RWPE1 (cell line): ENCODE results near the gene ADIPOR2.

ENCODE experiments used
- CTCF ChIA-PET: fragments of 350-600 bp; sonication (Branson Sonifier 250); formaldehyde crosslinking; extraction: SDS; loops from one replicate; lab custom pipeline; 2021; lab: Yijun Ruan, JAX
- POLR2A ChIA-PET: fragments of 400-600 bp; formaldehyde crosslinking; extraction: SDS; loops from one replicate; lab custom pipeline; 2020; ENCODE audit warnings: antibody characterized with exemption; ENCODE audit not compliant: low non-redundant PET; lab: Yijun Ruan, JAX
- DNase-seq: peaks from one replicate; pipeline ENCODE4 v3.0.0; 2012; ENCODE audit warnings: low spot score
- H3K27ac ChIP-seq: fragments of 450-650 bp; 2 replicates; pipeline ENCODE4 v1.5.1; 2017
- TF ChIP-seq, protein P1 (sequence below): fragments of 450-650 bp; conservative IDR thresholded peaks from 2 replicates; pipeline ENCODE4 v1.5.1; 2017; ENCODE audit warnings: low read depth, mild to moderate bottlenecking

The ADIPOR2 gene

DNA sequence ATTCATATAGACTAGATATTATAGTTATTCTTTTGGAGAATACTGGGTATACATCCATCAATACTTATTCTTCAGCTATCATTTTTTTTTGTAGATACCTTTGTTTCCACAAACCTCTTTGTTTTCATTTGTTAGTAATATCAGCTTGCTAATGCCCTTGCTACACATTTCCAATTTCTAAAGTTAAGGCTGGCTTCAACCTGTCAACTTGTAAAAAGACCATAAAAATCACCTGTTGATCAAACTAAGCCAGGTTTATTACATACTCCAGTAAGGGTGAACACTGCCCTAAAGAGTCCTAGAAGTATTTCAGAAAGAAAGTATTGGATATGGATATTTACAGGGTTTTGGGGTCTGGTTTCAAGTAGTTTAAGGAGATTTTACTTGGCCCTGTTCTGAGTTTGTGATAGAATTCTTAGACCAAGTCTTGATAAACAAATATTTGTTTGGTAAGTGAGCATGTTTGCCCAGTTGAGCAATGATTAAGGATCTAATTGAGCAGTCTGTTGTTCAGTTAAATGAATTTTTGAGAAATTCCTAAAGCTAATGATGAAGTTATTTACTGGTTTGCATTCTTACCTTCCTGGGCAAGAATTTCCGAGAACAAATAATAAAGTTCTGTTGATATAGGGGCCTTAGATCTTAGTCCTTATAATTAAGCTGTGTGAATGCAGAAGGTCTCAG, 76.7 kb downstream of the ADIPOR2 start:
- no peak for DNase-seq
- ChIA-PET POLR2A (no interaction called here), CTCF (interaction anchor here (0.6 to 1.1 kb wide), 2 partner anchors 9 to 138 kb away, joined by 3 to 6 read pairs; partner anchors contain the start of gene WNT5B)
- no peak overlapping the region for H3K27ac ChIP-seq
- TF ChIP-seq, protein P1, sequence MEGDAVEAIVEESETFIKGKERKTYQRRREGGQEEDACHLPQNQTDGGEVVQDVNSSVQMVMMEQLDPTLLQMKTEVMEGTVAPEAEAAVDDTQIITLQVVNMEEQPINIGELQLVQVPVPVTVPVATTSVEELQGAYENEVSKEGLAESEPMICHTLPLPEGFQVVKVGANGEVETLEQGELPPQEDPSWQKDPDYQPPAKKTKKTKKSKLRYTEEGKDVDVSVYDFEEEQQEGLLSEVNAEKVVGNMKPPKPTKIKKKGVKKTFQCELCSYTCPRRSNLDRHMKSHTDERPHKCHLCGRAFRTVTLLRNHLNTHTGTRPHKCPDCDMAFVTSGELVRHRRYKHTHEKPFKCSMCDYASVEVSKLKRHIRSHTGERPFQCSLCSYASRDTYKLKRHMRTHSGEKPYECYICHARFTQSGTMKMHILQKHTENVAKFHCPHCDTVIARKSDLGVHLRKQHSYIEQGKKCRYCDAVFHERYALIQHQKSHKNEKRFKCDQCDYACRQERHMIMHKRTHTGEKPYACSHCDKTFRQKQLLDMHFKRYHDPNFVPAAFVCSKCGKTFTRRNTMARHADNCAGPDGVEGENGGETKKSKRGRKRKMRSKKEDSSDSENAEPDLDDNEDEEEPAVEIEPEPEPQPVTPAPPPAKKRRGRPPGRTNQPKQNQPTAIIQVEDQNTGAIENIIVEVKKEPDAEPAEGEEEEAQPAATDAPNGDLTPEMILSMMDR = no peak

DNA sequence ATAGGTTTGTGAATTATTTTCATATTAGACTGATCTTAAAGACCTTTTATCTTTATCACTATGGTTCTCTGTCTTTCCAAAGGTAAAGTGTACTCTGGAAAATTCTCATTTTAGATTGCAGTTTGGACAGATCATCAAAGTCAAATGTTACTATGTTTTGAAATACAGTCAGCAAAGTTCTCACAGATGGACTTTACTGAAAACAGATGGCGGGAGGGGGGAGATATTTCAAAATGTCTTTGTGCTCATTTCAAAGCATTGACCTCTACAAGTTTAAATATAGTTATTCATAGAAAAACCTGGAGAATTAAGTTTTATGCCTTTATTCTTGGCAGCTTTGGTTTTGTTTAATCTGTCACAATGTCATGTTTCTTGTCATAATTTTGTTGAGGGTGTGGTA, 77.7 kb downstream of the ADIPOR2 start:
- POLR2A ChIA-PET = no interaction called here
- no peak overlapping the region for H3K27ac ChIP-seq
- DNase-seq = no peak
- CTCF ChIA-PET = interaction anchor here (0.6 to 1.1 kb wide), 2 partner anchors 8 to 49 kb away, joined by 3 read pairs; no protein-coding TSS in a partner anchor
- TF ChIP-seq, protein P1 = no peak

DNA sequence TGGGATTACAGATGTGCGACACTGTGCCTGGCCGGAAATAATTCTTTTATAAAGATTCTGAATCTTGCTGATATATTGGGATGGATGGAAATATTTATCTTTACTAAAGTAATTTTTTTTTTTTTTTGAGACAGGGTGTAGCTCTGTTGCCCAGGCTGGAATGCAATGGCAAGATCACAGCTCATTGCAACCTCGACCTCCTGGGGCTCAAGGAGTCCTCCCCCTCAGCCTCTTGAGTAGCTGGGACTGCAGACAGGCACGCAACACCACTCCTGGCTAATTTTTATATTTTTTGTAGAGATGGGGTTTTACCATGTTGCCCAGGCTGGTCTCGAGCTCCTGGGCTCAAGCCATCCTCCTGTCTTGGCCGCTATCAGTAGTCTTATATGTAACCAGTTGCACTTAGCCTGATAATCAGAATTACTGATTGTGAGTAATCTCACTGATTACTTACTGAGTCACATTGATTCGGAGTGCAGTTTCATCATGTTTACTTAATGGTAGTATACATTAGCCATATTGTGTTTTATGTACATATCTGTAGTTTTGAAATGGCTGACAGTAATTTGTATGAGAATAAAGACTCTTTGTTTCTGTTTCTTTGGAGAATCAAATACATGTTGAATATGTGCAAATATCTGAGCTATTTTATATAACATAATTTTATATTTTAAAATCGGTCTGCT, 79.1 kb downstream of the ADIPOR2 start:
- no peak overlapping the region for H3K27ac ChIP-seq
- ChIA-PET POLR2A (no interaction called here), CTCF (no interaction called here)
- peak; percentile 48 for DNase-seq
- TF ChIP-seq, protein P1 = no peak

DNA sequence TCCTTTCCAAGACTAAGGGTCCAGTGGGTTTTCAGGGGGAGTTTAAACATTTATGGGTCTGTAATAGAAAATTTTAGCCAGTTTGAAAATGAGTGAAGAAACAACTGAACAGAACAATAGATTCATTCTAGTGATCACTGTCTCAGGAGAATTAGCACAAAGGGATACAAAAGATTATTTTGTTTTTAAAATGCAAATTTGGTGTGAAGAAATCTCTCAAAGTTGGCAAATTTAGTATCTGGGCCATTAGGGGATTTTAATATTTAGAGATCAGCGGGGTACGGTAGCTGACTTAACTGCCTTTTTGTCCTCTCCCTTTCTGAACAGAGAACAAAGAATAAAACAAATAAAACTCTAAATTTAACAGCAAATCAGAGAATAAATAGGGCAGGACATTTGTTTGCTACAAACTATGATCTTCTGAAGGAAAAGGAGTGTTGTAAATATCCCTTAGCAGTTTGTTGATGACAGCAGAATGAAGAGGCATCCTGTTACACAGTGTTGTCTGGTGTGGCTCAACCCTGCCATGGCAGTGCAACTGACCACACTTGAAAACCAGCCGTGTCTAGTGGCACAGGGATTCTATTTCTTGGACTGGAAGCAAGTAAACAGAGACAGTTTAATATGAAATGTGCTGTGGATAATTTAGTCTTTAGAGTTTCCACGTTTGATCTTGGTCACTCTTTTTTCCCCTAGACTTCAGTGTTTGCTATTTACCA, 83.2 kb downstream of the ADIPOR2 start:
- ChIA-PET CTCF (interaction anchor here (0.6 kb wide), 2 partner anchors 121 to 1953 kb away, joined by 4 read pairs; no protein-coding TSS in a partner anchor), POLR2A (no interaction called here)
- TF ChIP-seq, protein P1 = no peak
- no peak for DNase-seq
- no peak overlapping the region for H3K27ac ChIP-seq

DNA sequence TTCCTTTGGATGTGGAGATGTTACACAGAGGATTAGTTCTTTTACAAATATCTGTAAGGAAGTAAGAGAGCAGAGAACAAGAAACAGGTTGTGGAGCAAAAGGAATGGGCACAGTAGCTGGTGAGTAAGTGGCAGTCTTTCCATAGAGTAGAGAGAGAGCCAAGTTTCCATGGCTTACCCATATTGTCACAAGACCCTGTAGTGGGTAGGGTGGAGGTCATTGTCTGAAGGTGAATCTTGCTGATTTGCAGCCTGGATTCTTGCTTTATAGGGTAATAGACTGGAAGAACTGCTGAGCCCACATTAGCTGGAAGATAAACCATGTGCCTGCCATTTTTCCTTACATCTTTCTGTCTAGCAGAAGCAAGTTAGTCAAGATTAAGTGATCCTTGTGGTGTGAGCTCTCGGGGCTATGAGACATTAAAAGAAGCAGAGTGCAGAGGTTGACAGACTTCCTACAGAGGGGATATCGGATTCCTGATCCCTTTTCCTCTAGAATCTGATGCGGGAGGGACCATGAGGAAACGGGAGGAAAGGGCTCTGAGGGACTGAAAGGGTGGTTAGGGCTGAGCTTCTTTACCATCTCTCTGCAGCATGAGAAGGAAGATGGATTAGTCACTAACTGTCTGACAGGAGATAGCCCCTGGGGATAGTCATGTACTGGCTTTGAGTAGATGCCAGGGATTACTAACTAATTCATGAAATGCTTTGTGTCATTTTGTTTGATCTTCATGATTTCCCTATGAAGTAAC, 85.5 kb downstream of the ADIPOR2 start:
- POLR2A ChIA-PET = no interaction called here
- CTCF ChIA-PET = interaction anchor here (0.6 to 1.2 kb wide), 3 partner anchors 8 to 69 kb away, joined by 3 to 5 read pairs (median 3); no protein-coding TSS in a partner anchor
- no peak overlapping the region for H3K27ac ChIP-seq
- peak; percentile 88 for DNase-seq
- TF ChIP-seq, protein P1 = no peak

DNA sequence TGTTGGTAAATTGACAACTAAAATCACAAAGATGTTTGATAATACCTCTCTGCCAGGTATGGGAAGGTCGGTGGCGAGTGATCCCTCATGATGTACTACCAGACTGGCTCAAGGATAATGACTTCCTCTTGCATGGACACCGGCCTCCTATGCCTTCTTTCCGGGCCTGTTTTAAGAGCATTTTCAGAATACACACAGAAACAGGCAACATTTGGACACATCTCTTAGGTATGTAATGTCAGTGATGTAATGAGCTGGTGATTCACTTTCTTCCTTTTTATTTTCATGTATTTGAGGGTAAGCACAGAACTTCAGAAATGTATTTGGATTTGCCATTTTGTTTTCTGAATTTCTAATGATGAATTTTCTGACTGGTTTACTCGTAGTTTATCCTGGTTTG, 86.9 kb downstream of the ADIPOR2 start:
- no peak overlapping the region for H3K27ac ChIP-seq
- CTCF ChIA-PET = interaction anchor here (0.7 to 0.8 kb wide), 3 partner anchors 10 to 972 kb away, joined by 3 to 4 read pairs (median 3); no protein-coding TSS in a partner anchor
- POLR2A ChIA-PET = no interaction called here
- TF ChIP-seq, protein P1 = no peak
- DNase-seq = peak; percentile 55
